HepG2 (cell line): ENCODE measurements around the gene MUL1. TPM values are rescaled to one million over a fixed set of nuclear protein-coding genes. Genes with fewer than 3 reads are reported as not detected.

Experiments
- BHLHE40 ChIP-seq: IDR thresholded peaks from 2 replicates; pipeline ENCODE4 v1.6.1; 2011; ENCODE audit warnings: low read length, improper control_type of control experiment
- ELF1 ChIP-seq: sonication (generic); formaldehyde crosslinking; IDR thresholded peaks from 2 replicates; pipeline ENCODE4 v1.4.0; 2020; ENCODE audit warnings: missing genetic modification reagents
- FOXK1 ChIP-seq: sonication (generic); formaldehyde crosslinking; IDR thresholded peaks from 2 replicates; pipeline ENCODE4 v1.4.0; 2020; ENCODE audit warnings: low read depth, missing genetic modification reagents, borderline replicate concordance
- GATAD1 ChIP-seq: IDR thresholded peaks from 2 replicates; pipeline ENCODE4 v1.6.1; 2016; ENCODE audit warnings: missing genetic modification reagents, missing compliant biosample characterization
- KDM5B ChIP-seq: sonication (generic); formaldehyde crosslinking; IDR thresholded peaks from 2 replicates; pipeline ENCODE4 v1.4.0; 2020; ENCODE audit warnings: missing genetic modification reagents, mild to moderate bottlenecking, borderline replicate concordance
- PAX8 ChIP-seq: sonication (generic); formaldehyde crosslinking; IDR thresholded peaks from 2 replicates; pipeline ENCODE4 v1.8.0; 2022; ENCODE audit warnings: mild to moderate bottlenecking, missing genetic modification reagents, borderline replicate concordance
- PHF5A ChIP-seq: IDR thresholded peaks from one replicate; pipeline ENCODE4 v1.6.1; 2018; ENCODE audit warnings: low read depth, missing genetic modification reagents; ENCODE audit not compliant: unreplicated experiment
- RAD21 ChIP-seq: fragments of 450-650 bp; formaldehyde crosslinking; IDR thresholded peaks from 2 replicates; pipeline ENCODE4 v1.5.0; 2020; ENCODE audit warnings: mild to moderate bottlenecking
- SMC3 ChIP-seq: IDR thresholded peaks from 2 replicates; pipeline ENCODE4 v1.6.1; 2011; ENCODE audit warnings: low read length, improper control_type of control experiment
- TEAD3 ChIP-seq: optimal IDR thresholded peaks from 2 replicates; pipeline ENCODE3; 2016; ENCODE audit warnings: borderline replicate concordance
- TGIF2 ChIP-seq: IDR thresholded peaks from 2 replicates; pipeline ENCODE4 v1.6.1; 2016; ENCODE audit warnings: control low read depth, missing compliant biosample characterization
- ZFP36L2 ChIP-seq: sonication (generic); formaldehyde crosslinking; IDR thresholded peaks from 2 replicates; pipeline ENCODE4 v1.4.0; 2020; ENCODE audit warnings: missing genetic modification reagents
- ZNF263 ChIP-seq: sonication (generic); formaldehyde crosslinking; IDR thresholded peaks from 2 replicates; pipeline ENCODE4 v1.4.0; 2020; ENCODE audit warnings: missing genetic modification reagents
- ZNF34 ChIP-seq: sonication (generic); formaldehyde crosslinking; IDR thresholded peaks from 2 replicates; pipeline ENCODE4 v1.4.0; 2020; ENCODE audit warnings: mild to moderate bottlenecking, missing genetic modification reagents, borderline replicate concordance
- ZNF383 ChIP-seq: sonication (generic); formaldehyde crosslinking; IDR thresholded peaks from 2 replicates; pipeline ENCODE4 v1.4.0; 2020; ENCODE audit warnings: missing genetic modification reagents, mild to moderate bottlenecking, borderline replicate concordance
- ZZZ3 ChIP-seq: sonication (generic); formaldehyde crosslinking; IDR thresholded peaks from 2 replicates; pipeline ENCODE4 v1.4.0; 2020; ENCODE audit warnings: missing genetic modification reagents, mild to moderate bottlenecking, borderline replicate concordance
- polyA plus RNA-seq, 8 experiments: library from polyadenylated mRNA; depleted of rRNA in 3 of 8; stranded (reverse) in 7 of 8; unstranded in 1 of 8; fragments of >200 nt; fragmentation: Illumina TruSeq in 4 of 8; extraction: Trizol in 4 of 8; gene quantifications; 2 replicates each; pipeline versions ENCODE4 v1.2.1 to v1.2.3, GENCODE V29; 2011 to 2016; ENCODE audit warnings: low read depth in 4 of 8, missing spikeins in 1 of 8, mixed read lengths in 1 of 8; ENCODE audit not compliant: insufficient read depth in 1 of 8
- total RNA-seq, 5 experiments: library from RNA; depleted of rRNA; stranded (reverse); fragments of >200 nt; fragmentation: Illumina TruSeq; extraction: Trizol; gene quantifications; 2 replicates each; pipeline ENCODE4 v1.2.3, GENCODE V29; 2016; ENCODE audit warnings: low read depth in 1 of 5
- TF ChIP-seq, protein P1 (sequence below): sonication (generic); formaldehyde crosslinking; IDR thresholded peaks from 2 replicates; pipeline ENCODE4 v1.4.0; 2020; ENCODE audit warnings: missing genetic modification reagents, mild to moderate bottlenecking, borderline replicate concordance
- TF ChIP-seq, protein P2 (sequence below): sonication (generic); formaldehyde crosslinking; IDR thresholded peaks from 2 replicates; pipeline ENCODE4 v1.8.1; 2023; ENCODE audit warnings: missing genetic modification reagents, inconsistent platforms, borderline replicate concordance

MUL1 gene
- total and polyA plus RNA-seq, 2 of the 13 experiments (the other 11 are each of a cell fraction or from before 2014, with no cell fraction given): 21.5 to 26.5 TPM

DNA sequence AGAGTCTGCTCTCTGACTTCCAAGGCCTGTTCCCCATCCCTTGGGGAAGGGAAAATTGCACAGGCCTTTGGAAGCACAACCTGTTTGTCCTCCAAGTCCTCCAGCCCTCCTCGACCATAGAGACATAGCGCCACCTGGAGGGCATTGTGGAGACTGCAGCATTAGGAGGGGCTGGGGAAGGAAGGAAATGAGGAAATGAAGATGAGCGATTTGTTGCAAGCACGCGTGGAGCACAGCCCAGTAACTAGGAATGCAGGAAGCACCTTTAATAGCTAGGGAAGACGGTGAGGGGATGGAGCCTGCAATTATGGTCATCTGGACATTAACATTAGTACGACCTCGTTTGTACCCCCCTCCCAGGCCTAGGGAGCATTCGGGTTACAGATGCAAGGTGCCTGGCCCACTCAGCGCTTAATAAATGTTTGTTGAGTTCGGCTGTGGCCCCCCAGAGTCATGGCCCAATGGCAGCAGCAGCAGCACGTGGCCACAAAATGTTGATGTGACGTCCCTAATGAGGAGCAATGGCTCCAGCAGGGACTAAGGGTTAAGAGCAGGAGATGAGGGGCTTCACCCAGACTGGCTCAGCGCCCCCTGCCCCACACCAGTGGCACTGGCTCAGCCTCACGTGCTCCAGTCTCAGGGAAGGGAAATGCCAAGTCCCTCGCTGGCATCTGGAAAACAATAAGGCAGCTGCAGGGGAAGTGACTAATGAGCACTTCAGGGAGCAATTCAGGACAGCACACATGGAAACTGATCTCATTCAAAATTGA, 13.9 kb downstream of the MUL1 start (continued):
- TF ChIP-seq, protein P1, sequence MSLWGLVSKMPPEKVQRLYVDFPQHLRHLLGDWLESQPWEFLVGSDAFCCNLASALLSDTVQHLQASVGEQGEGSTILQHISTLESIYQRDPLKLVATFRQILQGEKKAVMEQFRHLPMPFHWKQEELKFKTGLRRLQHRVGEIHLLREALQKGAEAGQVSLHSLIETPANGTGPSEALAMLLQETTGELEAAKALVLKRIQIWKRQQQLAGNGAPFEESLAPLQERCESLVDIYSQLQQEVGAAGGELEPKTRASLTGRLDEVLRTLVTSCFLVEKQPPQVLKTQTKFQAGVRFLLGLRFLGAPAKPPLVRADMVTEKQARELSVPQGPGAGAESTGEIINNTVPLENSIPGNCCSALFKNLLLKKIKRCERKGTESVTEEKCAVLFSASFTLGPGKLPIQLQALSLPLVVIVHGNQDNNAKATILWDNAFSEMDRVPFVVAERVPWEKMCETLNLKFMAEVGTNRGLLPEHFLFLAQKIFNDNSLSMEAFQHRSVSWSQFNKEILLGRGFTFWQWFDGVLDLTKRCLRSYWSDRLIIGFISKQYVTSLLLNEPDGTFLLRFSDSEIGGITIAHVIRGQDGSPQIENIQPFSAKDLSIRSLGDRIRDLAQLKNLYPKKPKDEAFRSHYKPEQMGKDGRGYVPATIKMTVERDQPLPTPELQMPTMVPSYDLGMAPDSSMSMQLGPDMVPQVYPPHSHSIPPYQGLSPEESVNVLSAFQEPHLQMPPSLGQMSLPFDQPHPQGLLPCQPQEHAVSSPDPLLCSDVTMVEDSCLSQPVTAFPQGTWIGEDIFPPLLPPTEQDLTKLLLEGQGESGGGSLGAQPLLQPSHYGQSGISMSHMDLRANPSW: no peak
- peak; percentile 49; the same call in 1 of the 2 replicates for TF ChIP-seq KDM5B (CRISPR knock-in tag)
- 0 out of 2 replicates have a peak, but pooled peaks have one; percentile 44 for TF ChIP-seq GATAD1 (CRISPR knock-in tag)
- TF ChIP-seq SMC3: peak; percentile 100
- no peak for TF ChIP-seq ZZZ3 (CRISPR knock-in tag)
- peak; percentile 98 for TF ChIP-seq RAD21 (CRISPR knock-in tag)
- TF ChIP-seq PHF5A: peak; percentile 70
- 0 out of 2 replicates have a peak, but pooled peaks have one; percentile 25 for TF ChIP-seq FOXK1 (CRISPR knock-in tag)
- TF ChIP-seq ZNF34 (CRISPR knock-in tag): 0 out of 2 replicates have a peak, but pooled peaks have one; percentile 47
- no peak for TF ChIP-seq TGIF2 (CRISPR knock-in tag)
- TF ChIP-seq TEAD3: peak; percentile 29
- TF ChIP-seq ZNF263 (CRISPR knock-in tag): peak; percentile 83
- 0 out of 2 replicates have a peak, but pooled peaks have one; percentile 22 for TF ChIP-seq PAX8 (CRISPR knock-in tag)
- TF ChIP-seq, protein P2, sequence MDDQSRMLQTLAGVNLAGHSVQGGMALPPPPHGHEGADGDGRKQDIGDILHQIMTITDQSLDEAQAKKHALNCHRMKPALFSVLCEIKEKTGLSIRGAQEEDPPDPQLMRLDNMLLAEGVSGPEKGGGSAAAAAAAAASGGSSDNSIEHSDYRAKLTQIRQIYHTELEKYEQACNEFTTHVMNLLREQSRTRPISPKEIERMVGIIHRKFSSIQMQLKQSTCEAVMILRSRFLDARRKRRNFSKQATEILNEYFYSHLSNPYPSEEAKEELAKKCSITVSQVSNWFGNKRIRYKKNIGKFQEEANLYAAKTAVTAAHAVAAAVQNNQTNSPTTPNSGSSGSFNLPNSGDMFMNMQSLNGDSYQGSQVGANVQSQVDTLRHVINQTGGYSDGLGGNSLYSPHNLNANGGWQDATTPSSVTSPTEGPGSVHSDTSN (CRISPR knock-in tag): no peak
- TF ChIP-seq ZNF383: 0 out of 2 replicates have a peak, but pooled peaks have one; percentile 35
- peak; percentile 47; the same call in 1 of the 2 replicates for TF ChIP-seq BHLHE40
- TF ChIP-seq ELF1 (CRISPR knock-in tag): 0 out of 2 replicates have a peak, but pooled peaks have one; percentile 48
- TF ChIP-seq ZFP36L2 (CRISPR knock-in tag): 0 out of 2 replicates have a peak, but pooled peaks have one; percentile 41
